PC-9 (cell line): ENCODE data around the gene CACNA1D. TPM values are rescaled to one million over a fixed set of nuclear protein-coding genes. Genes with fewer than 3 reads are reported as not detected.

Experiments
- BruUV-seq: library from RNA; stranded (reverse); fragments of 400-500 nt; replicated peaks from 2 replicates; lab custom pipeline; 2021; lab: Mats Ljungman, UMichigan
- CTCF ChIA-PET: fragments of 300-600 bp; sonication (Branson Sonifier 250); formaldehyde crosslinking; loops from one replicate; lab custom pipeline; 2022; ENCODE audit warnings: antibody characterized with exemption; lab: Charles Lee
- POLR2A ChIA-PET: fragments of 300-600 bp; sonication (Branson Sonifier 250); formaldehyde crosslinking; loops from one replicate; lab custom pipeline; 2022; ENCODE audit warnings: antibody characterized with exemption; ENCODE audit not compliant: unreplicated experiment; lab: Charles Lee
- DNase-seq, 2 experiments: peaks; one replicate each; pipeline versions ENCODE4 v3.0.0 to v3.0.0-alpha.2; 2015 to 2022; ENCODE audit warnings: mixed read lengths in 1 of 2
- H2AFZ ChIP-seq: fragments of 200-600 bp; sonication (generic); 2 replicates; pipeline ENCODE4 v1.8.1; 2017; ENCODE audit warnings: antibody characterized with exemption
- H3F3A ChIP-seq: fragments of 200-600 bp; sonication (generic); 2 replicates; pipeline ENCODE4 v1.8.1; 2017; ENCODE audit warnings: antibody characterized with exemption, mild to moderate bottlenecking, low read depth; ENCODE audit not compliant: insufficient read depth
- H3K27ac ChIP-seq: fragments of 200-600 bp; sonication (generic); 2 replicates; pipeline ENCODE4 v1.6.1; 2016; ENCODE audit warnings: mixed run types
- H3K27me3 ChIP-seq: fragments of 200-600 bp; sonication (generic); 2 replicates; pipeline ENCODE4 v1.6.1; 2016; ENCODE audit warnings: low read depth, mixed run types; ENCODE audit not compliant: insufficient read depth
- H3K36me3 ChIP-seq: fragments of 200-600 bp; sonication (generic); 2 replicates; pipeline ENCODE4 v1.6.1; 2016; ENCODE audit warnings: low read depth, mixed run types
- H3K4me1 ChIP-seq: fragments of 200-600 bp; sonication (generic); replicated peaks from 2 replicates; pipeline ENCODE4 v1.6.1; 2016; ENCODE audit warnings: mixed run types; ENCODE audit not compliant: insufficient read depth
- H3K4me2 ChIP-seq: fragments of 200-600 bp; sonication (generic); 2 replicates; pipeline ENCODE4 v1.6.1; 2017; ENCODE audit warnings: mixed run types
- H3K4me3 ChIP-seq: fragments of 200-600 bp; sonication (generic); 2 replicates; pipeline ENCODE4 v1.6.1; 2016; ENCODE audit warnings: mixed run types
- H3K79me2 ChIP-seq: fragments of 200-600 bp; sonication (generic); 2 replicates; pipeline ENCODE4 v1.6.1; 2017; ENCODE audit warnings: low read depth, mixed run types
- H3K9me2 ChIP-seq: fragments of 200-600 bp; sonication (generic); 2 replicates; pipeline ENCODE4 v1.8.1; 2017; ENCODE audit warnings: mild to moderate bottlenecking; ENCODE audit not compliant: insufficient read depth
- H3K9me3 ChIP-seq: fragments of 200-600 bp; sonication (generic); 2 replicates; pipeline ENCODE4 v1.8.1; 2016; ENCODE audit warnings: low read depth; ENCODE audit not compliant: insufficient read depth
- H4K20me1 ChIP-seq: fragments of 200-600 bp; sonication (generic); 2 replicates; pipeline ENCODE4 v1.8.1; 2017; ENCODE audit not compliant: insufficient read depth
- CTCF ChIP-seq: fragments of 200-600 bp; sonication (generic); conservative IDR thresholded peaks from 2 replicates; pipeline ENCODE4 v1.6.1; 2017; ENCODE audit warnings: mixed run types, antibody characterized with exemption, mild to moderate bottlenecking, moderate library complexity
- EZH2 ChIP-seq: fragments of 200-600 bp; sonication (generic); IDR thresholded peaks from 2 replicates; pipeline ENCODE4 v1.8.0; 2017; ENCODE audit warnings: antibody characterized with exemption, low read depth
- intact Hi-C: fragments of 100-400 bp; cut with micrococcal nuclease; formaldehyde crosslinking; loops from one replicate; pipeline ENCODE4 v1.10.0; 2022; ENCODE audit not compliant: unreplicated experiment
- total RNA-seq: library from RNA; stranded (reverse); gene quantifications from 2 replicates; pipeline ENCODE4 v1.2.3, GENCODE V29; 2021

CACNA1D gene
- total RNA-seq, 1 experiment from 2014 or later, result not detected

GRCh38 chr3:53811143-53811927, 316.9 kb downstream of the CACNA1D start:
- H3K4me3 ChIP-seq, result no peak overlapping the region
- H3K4me2 ChIP-seq, result no peak overlapping the region
- BruUV-seq, result no TSS peak
- no peaks in the 10 kb centered on the region for H3K9me3 ChIP-seq
- no peaks in the 10 kb centered on the region for H3K36me3 ChIP-seq
- no peak overlapping the region for H3K27ac ChIP-seq
- no peak overlapping the region for H2AFZ ChIP-seq
- POLR2A ChIA-PET, result no interaction called here
- H3K4me1 ChIP-seq, result no peaks in the 10 kb centered on the region
- no peak for DNase-seq
- H3F3A ChIP-seq, result no peaks in the 10 kb centered on the region
- no peaks in the 10 kb centered on the region for H3K9me2 ChIP-seq
- TF ChIP-seq CTCF (no peak), EZH2 (no peak)
- intact Hi-C loops, result no loop called here
- H4K20me1 ChIP-seq, result no peaks in the 10 kb centered on the region
- no peaks in the 10 kb centered on the region for H3K79me2 ChIP-seq
- CTCF ChIA-PET, result interaction anchor here (0.6 kb wide), 1 partner anchor 246 kb away, joined by 11 read pairs; no protein-coding TSS in a partner anchor
- H3K27me3 ChIP-seq, result peaks cover 95% of the 10 kb centered on the region

- no peak for TF ChIP-seq EZH2
- TF ChIP-seq CTCF, result no peak
- CTCF ChIA-PET, result no interaction called here
- peaks cover 95% of the 10 kb centered on the region for H3K27me3 ChIP-seq
- no peaks in the 10 kb centered on the region for H3K4me1 ChIP-seq
- H3K9me3 ChIP-seq, result no peaks in the 10 kb centered on the region
- H3K9me2 ChIP-seq, result no peaks in the 10 kb centered on the region
- POLR2A ChIA-PET, result no interaction called here
- BruUV-seq, result no TSS peak
- H3K36me3 ChIP-seq, result no peaks in the 10 kb centered on the region
- no peak overlapping the region for H3K4me2 ChIP-seq
- no peaks in the 10 kb centered on the region for H4K20me1 ChIP-seq
- H3F3A ChIP-seq, result no peaks in the 10 kb centered on the region
- H3K79me2 ChIP-seq, result no peaks in the 10 kb centered on the region
- DNase-seq, result no peak
- H3K27ac ChIP-seq, result no peak overlapping the region
- intact Hi-C loops, result no loop called here
- no peak overlapping the region for H2AFZ ChIP-seq
- no peak overlapping the region for H3K4me3 ChIP-seq
Observed at GRCh38 chr3:53812434-53812833, 318.0 kb downstream of the CACNA1D start.

- intact Hi-C loops, result no loop called here
- H3K79me2 ChIP-seq, result no peaks in the 10 kb centered on the region
- no TSS peak for BruUV-seq
- DNase-seq, result no peak
- no peaks in the 10 kb centered on the region for H3K4me1 ChIP-seq
- no peak overlapping the region for H3K4me3 ChIP-seq
- H3K36me3 ChIP-seq, result no peaks in the 10 kb centered on the region
- CTCF ChIA-PET, result no interaction called here
- peaks cover 96% of the 10 kb centered on the region for H3K27me3 ChIP-seq
- no peak overlapping the region for H2AFZ ChIP-seq
- POLR2A ChIA-PET, result no interaction called here
- H3K9me3 ChIP-seq, result no peaks in the 10 kb centered on the region
- no peak overlapping the region for H3K27ac ChIP-seq
- no peaks in the 10 kb centered on the region for H3F3A ChIP-seq
- no peaks in the 10 kb centered on the region for H3K9me2 ChIP-seq
- no peak for TF ChIP-seq CTCF
- TF ChIP-seq EZH2, result no peak
- no peak overlapping the region for H3K4me2 ChIP-seq
- no peaks in the 10 kb centered on the region for H4K20me1 ChIP-seq
Observed at GRCh38 chr3:53813229-53813628, 318.8 kb downstream of the CACNA1D start.
